Mesenteric fat pad (tissue), 1 donor: ENCODE results near the gene MYOZ1. TPM values are rescaled to one million over a fixed set of nuclear protein-coding genes. Genes with fewer than 3 reads are reported as not detected.

ENCODE experiments used
- DNase-seq: peaks from one replicate; pipeline ENCODE4 v3.0.0-alpha.2; 2020; ENCODE audit warnings: low spot score
- total RNA-seq: library from RNA; stranded (reverse); fragmentation: NEBNext Ultra II Directional; extraction: Animal tissue kit (Norgen Biotek cat#: 25700); gene quantifications from one replicate; pipeline ENCODE4 v1.2.1, GENCODE V29; 2021
- donor health status: DM: yes; HTN: yes; CAD: no.

MYOZ1 gene
- total RNA-seq, 1 donor from 2014 or later = 0.58 TPM

GRCh38 chr10:73601486-73601921 is 39.8 kb downstream of the MYOZ1 start:
- no peak for DNase-seq

GRCh38 chr10:73597346-73597745 is 43.9 kb downstream of the MYOZ1 start:
- no peak for DNase-seq

- no peak for DNase-seq
These were observed 47.5 kb downstream of the MYOZ1 start for GRCh38 chr10:73593812-73594211.

- no peak for DNase-seq
These were observed 48.2 kb downstream of the MYOZ1 start for GRCh38 chr10:73593110-73593509.

- no peak for DNase-seq
These were observed 49.2 kb downstream of the MYOZ1 start for GRCh38 chr10:73591935-73592699.

GRCh38 chr10:73590881-73591799 is 50.1 kb downstream of the MYOZ1 start, which contains the start of gene USP54:
TSS of gene USP54 (minus strand) at chr10:73591342. CDS start at chr10:73575658, 15,684 bp downstream.
- no peak for DNase-seq

- DNase-seq = no peak
These were observed 51.6 kb downstream of the MYOZ1 start for GRCh38 chr10:73589563-73590126.

- DNase-seq = no peak
These were observed 52.6 kb downstream of the MYOZ1 start for GRCh38 chr10:73588656-73589055.

GRCh38 chr10:73586583-73586984 is 54.7 kb downstream of the MYOZ1 start:
- no peak for DNase-seq

- no peak for DNase-seq
These were observed 55.9 kb downstream of the MYOZ1 start for GRCh38 chr10:73585327-73585726.

GRCh38 chr10:73584737-73585136 is 56.5 kb downstream of the MYOZ1 start:
- DNase-seq = no peak

GRCh38 chr10:73581918-73582317 is 59.4 kb downstream of the MYOZ1 start:
- no peak for DNase-seq

Other genes starting within 250 kb of the MYOZ1 start
- gene ANXA7, start 227.4 kb downstream of the MYOZ1 start, total RNA-seq = 146 TPM
- gene MSS51, start 207.9 kb downstream of the MYOZ1 start, total RNA-seq = 1.6 TPM
- gene PPP3CB, start 145.4 kb downstream of the MYOZ1 start, total RNA-seq = 50.5 TPM
- gene USP54, start 50.1 kb downstream of the MYOZ1 start, total RNA-seq = 16.0 TPM
- gene SYNPO2L, start 14.6 kb upstream of the MYOZ1 start, total RNA-seq = 0.10 TPM
- gene AGAP5, start 56.6 kb upstream of the MYOZ1 start, total RNA-seq = 7.4 TPM
- 65.5 TPM for gene SEC24C, start 102.9 kb upstream of the MYOZ1 start, total RNA-seq
- 17.7 TPM for gene CHCHD1, start 140.6 kb upstream of the MYOZ1 start, total RNA-seq
- gene ZSWIM8, start 144.1 kb upstream of the MYOZ1 start, total RNA-seq = 91.5 TPM
- 41.6 TPM for gene NDST2, start 170.1 kb upstream of the MYOZ1 start, total RNA-seq
- 24.2 TPM for gene CAMK2G, start 233.1 kb upstream of the MYOZ1 start, total RNA-seq